ENCODE data around the gene FCN1.

FCN1 gene

GRCh38 chr9:134882204-134882785 lies 35.4 kb downstream of the FCN1 start:
- DNase-seq = no peak
- Histone ChIP-seq H3K36me3 (no peaks in the 10 kb centered on the region), H3K4me1 (no peaks in the 10 kb centered on the region), H3K27ac (no peak overlapping the region), H3K27me3 (peaks cover 0 to 32% of the 10 kb centered on the region in 2 donors), H3K9me3 (no peaks in the 10 kb centered on the region), H3K4me3 (no peak overlapping the region)
- intact Hi-C loops (cut with DNase I; ENCODE audit: low total_unique reads) = no loop called here
- TF ChIP-seq CTCF (IDR thresholded peaks at IDR 0.05) = no peak

- no peaks in the 10 kb centered on the region for H3K4me1 ChIP-seq
- H3K9me3 ChIP-seq = no peaks in the 10 kb centered on the region
- H3K36me3 ChIP-seq = no peaks in the 10 kb centered on the region
- peaks cover 0 to 32% of the 10 kb centered on the region in 2 donors for H3K27me3 ChIP-seq
- no peak for DNase-seq
- no peak overlapping the region for H3K27ac ChIP-seq
- intact Hi-C loops (cut with DNase I; ENCODE audit: low total_unique reads) = no loop called here
- no peak for TF ChIP-seq CTCF (IDR thresholded peaks at IDR 0.05)
- no peak overlapping the region for H3K4me3 ChIP-seq
These were observed 36.4 kb downstream of the FCN1 start for GRCh38 chr9:134881313-134881670.

- intact Hi-C loops (cut with DNase I; ENCODE audit: low total_unique reads) = no loop called here
These were observed 37.0 kb downstream of the FCN1 start, which contains the start of gene FCN2 for GRCh38 chr9:134880484-134881312. FCN2 (plus strand) TSS chr9:134880810; CDS start chr9:134880822, 12 bp downstream.

GRCh38 chr9:134879664-134880483 lies 37.8 kb downstream of the FCN1 start:
- intact Hi-C loops (cut with DNase I; ENCODE audit: low total_unique reads) = no loop called here
- Histone ChIP-seq H3K4me3 (no peak overlapping the region), H3K36me3 (no peaks in the 10 kb centered on the region)

More at GRCh38 chr9:134880484-134881312, 37.0 kb downstream of the FCN1 start, which contains the start of gene FCN2:
- H3K27me3 ChIP-seq = peaks cover 0 to 28% of the 10 kb centered on the region in 2 donors
- H3K27ac ChIP-seq = no peak within 1 kb of the TSS
- no peak for TF ChIP-seq CTCF (IDR thresholded peaks at IDR 0.05)
- H3K36me3 ChIP-seq = no peaks in the 10 kb centered on the region
- DNase-seq = no peak
- no peaks in the 10 kb centered on the region for H3K9me3 ChIP-seq
- H3K4me3 ChIP-seq = no peak within 1 kb of the TSS
- H3K4me1 ChIP-seq = no peaks in the 10 kb centered on the region

More at GRCh38 chr9:134879664-134880483, 37.8 kb downstream of the FCN1 start:
- DNase-seq = no peak
- no peak overlapping the region for H3K27ac ChIP-seq
- no peak for TF ChIP-seq CTCF (IDR thresholded peaks at IDR 0.05)
- H3K27me3 ChIP-seq = peaks cover 0 to 23% of the 10 kb centered on the region in 2 donors
- H3K9me3 ChIP-seq = no peaks in the 10 kb centered on the region
- no peaks in the 10 kb centered on the region for H3K4me1 ChIP-seq

Data from tibial artery (tissue), 4 donors.